Smooth muscle cell of the brain vasculature (primary cell): Measurements from ENCODE around the gene FCGR3B.
"Not testable (repeated sequence)": the region's sequence is repeated elsewhere in the genome, so short reads cannot be mapped to it uniquely, and the experiment has no call there.

Source experiments
- DNase-seq: peaks from one replicate; pipeline ENCODE4 v3.0.0-alpha.2; 2012; ENCODE audit warnings: low read depth, low spot score

The FCGR3B gene

GRCh38 chr1:161605762-161606540 lies 25.0 kb downstream of the FCGR3B start:
- DNase-seq, result not testable (repeated sequence)

GRCh38 chr1:161605024-161605423 lies 26.0 kb downstream of the FCGR3B start:
- not testable (repeated sequence) for DNase-seq

GRCh38 chr1:161597077-161597476 lies 33.9 kb downstream of the FCGR3B start:
- not testable (repeated sequence) for DNase-seq

- DNase-seq, result not testable (repeated sequence)
Measured at GRCh38 chr1:161595583-161595982, 35.4 kb downstream of the FCGR3B start.

- DNase-seq, result not testable (repeated sequence)
Measured at GRCh38 chr1:161595173-161595572, 35.8 kb downstream of the FCGR3B start.

GRCh38 chr1:161594269-161594984 lies 36.5 kb downstream of the FCGR3B start:
- not testable (repeated sequence) for DNase-seq

GRCh38 chr1:161593092-161593755 lies 37.8 kb downstream of the FCGR3B start:
- not testable (repeated sequence) for DNase-seq

GRCh38 chr1:161592586-161592985 lies 38.4 kb downstream of the FCGR3B start:
- not testable (repeated sequence) for DNase-seq

GRCh38 chr1:161589920-161590319 lies 41.1 kb downstream of the FCGR3B start:
- not testable (repeated sequence) for DNase-seq

- DNase-seq, result not testable (repeated sequence)
Measured at GRCh38 chr1:161589365-161589764, 41.6 kb downstream of the FCGR3B start.

- DNase-seq, result not testable (repeated sequence)
Measured at GRCh38 chr1:161588596-161588995, 42.4 kb downstream of the FCGR3B start.

GRCh38 chr1:161582882-161583281 lies 48.1 kb downstream of the FCGR3B start:
- not testable (repeated sequence) for DNase-seq

GRCh38 chr1:161580879-161581537 lies 50.0 kb downstream of the FCGR3B start:
- DNase-seq, result not testable (repeated sequence)

GRCh38 chr1:161579856-161580507 lies 51.0 kb downstream of the FCGR3B start:
- not testable (repeated sequence) for DNase-seq

- DNase-seq, result not testable (repeated sequence)
Measured at GRCh38 chr1:161576676-161577075, 54.3 kb downstream of the FCGR3B start.
